ENCODE data around the gene TMEM63A. TPM values are rescaled to one million over a fixed set of nuclear protein-coding genes. Genes with fewer than 3 reads are reported as not detected.

TMEM63A gene
- total RNA-seq, 1 experiment from 2014 or later: 31.4 TPM

DNA sequence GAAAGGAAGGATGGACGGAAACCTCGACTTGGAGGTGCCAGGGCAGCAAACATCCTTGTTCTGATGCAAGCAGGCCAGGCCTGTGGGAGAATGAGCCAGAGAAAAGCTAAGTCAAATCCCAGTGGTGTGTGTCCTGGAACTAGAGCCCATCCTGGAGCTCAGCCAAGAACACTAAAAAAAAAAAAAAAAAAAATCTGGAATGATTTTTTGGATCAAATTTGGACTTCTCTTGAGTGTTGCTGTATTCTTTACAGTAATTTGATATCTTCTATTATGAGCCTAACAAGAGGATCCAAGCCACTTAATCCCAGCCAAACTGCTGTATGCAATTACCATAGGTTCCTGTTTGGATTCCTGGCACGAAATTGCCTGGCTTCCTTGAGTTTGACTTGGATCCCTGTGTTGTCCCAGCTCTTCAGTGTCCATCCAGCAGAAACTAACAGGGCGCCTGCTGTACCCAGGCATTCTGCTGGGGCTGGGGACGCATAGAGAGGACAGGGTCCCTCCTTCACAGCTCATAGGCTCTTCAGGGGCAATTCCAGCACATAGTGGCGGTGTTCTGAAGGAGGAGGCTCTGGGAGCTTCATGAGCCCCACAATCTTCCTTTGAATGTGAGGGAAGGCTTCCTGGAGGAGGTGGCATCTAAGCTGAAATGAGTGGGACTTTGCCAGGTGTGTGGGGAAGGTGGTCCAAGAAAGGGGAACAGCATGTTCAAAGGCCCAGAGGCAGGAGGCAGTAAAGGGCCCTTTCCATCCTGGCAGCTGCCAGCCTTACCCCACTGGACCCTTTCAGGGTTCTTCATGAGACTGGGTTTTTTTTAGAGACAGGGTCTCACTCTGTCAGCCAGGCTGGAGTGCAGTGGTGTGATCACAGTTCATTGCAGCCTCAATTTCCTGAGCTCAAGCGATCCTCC lies 47.5 kb downstream of the TMEM63A start:
- CTCF ChIA-PET: interaction anchor here (0.6 to 0.7 kb wide), 2 partner anchors 17 to 153 kb away, joined by 3 to 7 read pairs; no protein-coding TSS in a partner anchor
- in situ Hi-C loops (cut with HindIII; ENCODE audit: low pct_unique_long_range_greater_than_20kb, low sequenced_read_pairs): no loop called here
- Histone ChIP-seq H3K27me3 (ENCODE audit: control insufficient read depth, insufficient read depth, low read length) (no peaks in the 10 kb centered on the region), H3K27ac (ENCODE audit: low read length) (no peak overlapping the region), H3K36me3 (ENCODE audit: control insufficient read depth, insufficient read depth, low read length) (no peaks in the 10 kb centered on the region), H3K4me3 (ENCODE audit: low read depth in 2 of 2, low read length in 2 of 2) (no peak overlapping the region), H3K9me3 (ENCODE audit: control insufficient read depth, insufficient read depth, low read depth, low read length) (no peaks in the 10 kb centered on the region), H3K4me1 (ENCODE audit: control insufficient read depth, insufficient read depth, low read length) (no peaks in the 10 kb centered on the region)
- BruUV-seq (replicated peaks): no TSS peak
- intact Hi-C loops (cut with micrococcal nuclease; ENCODE audit: unreplicated experiment): no loop called here
- ATAC-seq (no peak), DNase-seq (ENCODE audit: low read depth, low spot score) (no peak)
- TF ChIP-seq TCF7L2 (IDR thresholded peaks at IDR 0.05; ENCODE audit: low read depth, low read length): no peak
- TF ChIP-seq, protein P1, sequence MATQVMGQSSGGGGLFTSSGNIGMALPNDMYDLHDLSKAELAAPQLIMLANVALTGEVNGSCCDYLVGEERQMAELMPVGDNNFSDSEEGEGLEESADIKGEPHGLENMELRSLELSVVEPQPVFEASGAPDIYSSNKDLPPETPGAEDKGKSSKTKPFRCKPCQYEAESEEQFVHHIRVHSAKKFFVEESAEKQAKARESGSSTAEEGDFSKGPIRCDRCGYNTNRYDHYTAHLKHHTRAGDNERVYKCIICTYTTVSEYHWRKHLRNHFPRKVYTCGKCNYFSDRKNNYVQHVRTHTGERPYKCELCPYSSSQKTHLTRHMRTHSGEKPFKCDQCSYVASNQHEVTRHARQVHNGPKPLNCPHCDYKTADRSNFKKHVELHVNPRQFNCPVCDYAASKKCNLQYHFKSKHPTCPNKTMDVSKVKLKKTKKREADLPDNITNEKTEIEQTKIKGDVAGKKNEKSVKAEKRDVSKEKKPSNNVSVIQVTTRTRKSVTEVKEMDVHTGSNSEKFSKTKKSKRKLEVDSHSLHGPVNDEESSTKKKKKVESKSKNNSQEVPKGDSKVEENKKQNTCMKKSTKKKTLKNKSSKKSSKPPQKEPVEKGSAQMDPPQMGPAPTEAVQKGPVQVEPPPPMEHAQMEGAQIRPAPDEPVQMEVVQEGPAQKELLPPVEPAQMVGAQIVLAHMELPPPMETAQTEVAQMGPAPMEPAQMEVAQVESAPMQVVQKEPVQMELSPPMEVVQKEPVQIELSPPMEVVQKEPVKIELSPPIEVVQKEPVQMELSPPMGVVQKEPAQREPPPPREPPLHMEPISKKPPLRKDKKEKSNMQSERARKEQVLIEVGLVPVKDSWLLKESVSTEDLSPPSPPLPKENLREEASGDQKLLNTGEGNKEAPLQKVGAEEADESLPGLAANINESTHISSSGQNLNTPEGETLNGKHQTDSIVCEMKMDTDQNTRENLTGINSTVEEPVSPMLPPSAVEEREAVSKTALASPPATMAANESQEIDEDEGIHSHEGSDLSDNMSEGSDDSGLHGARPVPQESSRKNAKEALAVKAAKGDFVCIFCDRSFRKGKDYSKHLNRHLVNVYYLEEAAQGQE (IDR thresholded peaks at IDR 0.05; ENCODE audit: insufficient read depth in 1 of 2, low read depth in 2 of 2, low read length in 1 of 2): no peak
- POLR2A ChIA-PET: no interaction called here

DNA sequence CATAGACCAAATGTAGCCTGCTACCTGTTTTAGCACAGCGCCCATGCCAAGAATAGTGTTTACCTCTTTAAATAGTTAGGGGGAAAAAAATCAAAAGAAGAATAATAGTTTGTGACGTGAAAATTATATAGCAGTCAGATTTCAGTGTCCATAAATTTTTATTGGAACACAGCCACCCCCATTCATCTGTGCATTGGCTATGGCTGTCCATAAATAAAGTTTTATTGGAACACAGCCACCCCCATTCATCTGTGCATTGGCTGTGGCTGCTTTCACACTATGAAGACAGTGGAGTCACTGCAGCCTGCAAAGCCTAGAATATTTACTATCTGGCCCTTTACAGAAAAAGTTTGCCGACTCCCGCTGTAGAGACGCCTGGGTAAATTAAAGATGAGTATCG lies 51.3 kb downstream of the TMEM63A start:
- Histone ChIP-seq H3K4me1 (ENCODE audit: control insufficient read depth, insufficient read depth, low read length) (no peaks in the 10 kb centered on the region), H3K4me3 (ENCODE audit: low read depth in 2 of 2, low read length in 2 of 2) (no peak overlapping the region), H3K27me3 (ENCODE audit: control insufficient read depth, insufficient read depth, low read length) (no peaks in the 10 kb centered on the region), H3K9me3 (ENCODE audit: control insufficient read depth, insufficient read depth, low read depth, low read length) (no peaks in the 10 kb centered on the region), H3K36me3 (ENCODE audit: control insufficient read depth, insufficient read depth, low read length) (no peaks in the 10 kb centered on the region), H3K27ac (ENCODE audit: low read length) (no peak overlapping the region)
- no peak for TF ChIP-seq SIN3A (IDR thresholded peaks at IDR 0.05; ENCODE audit: borderline replicate concordance, insufficient read depth, low read depth, low read length)
- DNase-seq (ENCODE audit: low read depth, low spot score): no peak
- intact Hi-C loops (cut with micrococcal nuclease; ENCODE audit: unreplicated experiment) (no loop called here), in situ Hi-C loops (cut with HindIII; ENCODE audit: low pct_unique_long_range_greater_than_20kb, low sequenced_read_pairs) (no loop called here)
- ChIA-PET CTCF (no interaction called here), POLR2A (no interaction called here)
- ATAC-seq: no peak
- BruUV-seq (replicated peaks): no TSS peak

DNA sequence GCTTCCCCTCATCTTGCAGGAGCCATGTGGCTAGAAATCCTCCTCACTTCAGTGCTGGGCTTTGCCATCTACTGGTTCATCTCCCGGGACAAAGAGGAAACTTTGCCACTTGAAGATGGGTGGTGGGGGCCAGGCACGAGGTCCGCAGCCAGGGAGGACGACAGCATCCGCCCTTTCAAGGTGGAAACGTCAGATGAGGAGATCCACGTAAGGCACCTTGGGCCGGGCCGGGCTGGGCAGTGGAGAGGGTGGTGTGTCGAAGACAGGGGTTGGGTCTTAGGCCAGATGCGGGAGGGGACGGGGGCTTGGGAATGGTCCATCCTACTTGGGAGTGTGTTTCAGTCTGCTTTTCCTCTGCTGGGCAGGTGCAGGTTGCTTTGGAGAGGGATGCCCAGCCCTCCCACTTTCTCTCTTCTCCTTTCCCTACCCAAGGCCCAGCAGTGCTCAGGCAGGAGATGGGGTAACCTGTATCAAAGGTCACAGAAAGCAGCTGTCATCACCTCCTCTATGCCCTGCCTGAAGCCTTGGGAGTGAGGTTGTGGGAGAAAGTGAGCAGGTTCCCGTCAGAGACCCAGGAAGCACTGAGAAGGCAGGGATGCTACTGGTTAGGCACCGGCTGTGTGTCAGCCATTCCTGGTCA lies 53.4 kb downstream of the TMEM63A start:
- Histone ChIP-seq H3K9me3 (ENCODE audit: control insufficient read depth, insufficient read depth, low read depth, low read length) (no peaks in the 10 kb centered on the region), H3K27ac (ENCODE audit: low read length) (no peak overlapping the region), H3K27me3 (ENCODE audit: control insufficient read depth, insufficient read depth, low read length) (no peaks in the 10 kb centered on the region), H3K4me3 (ENCODE audit: low read depth in 2 of 2, low read length in 2 of 2) (no peak overlapping the region), H3K36me3 (ENCODE audit: control insufficient read depth, insufficient read depth, low read length) (no peaks in the 10 kb centered on the region), H3K4me1 (ENCODE audit: control insufficient read depth, insufficient read depth, low read length) (0 out of 2 replicates have a peak, but pooled peaks cover 3% of the 10 kb centered on the region)
- intact Hi-C loops (cut with micrococcal nuclease; ENCODE audit: unreplicated experiment): no loop called here
- ChIA-PET POLR2A (no interaction called here), CTCF (no interaction called here)
- TF ChIP-seq, protein P2, sequence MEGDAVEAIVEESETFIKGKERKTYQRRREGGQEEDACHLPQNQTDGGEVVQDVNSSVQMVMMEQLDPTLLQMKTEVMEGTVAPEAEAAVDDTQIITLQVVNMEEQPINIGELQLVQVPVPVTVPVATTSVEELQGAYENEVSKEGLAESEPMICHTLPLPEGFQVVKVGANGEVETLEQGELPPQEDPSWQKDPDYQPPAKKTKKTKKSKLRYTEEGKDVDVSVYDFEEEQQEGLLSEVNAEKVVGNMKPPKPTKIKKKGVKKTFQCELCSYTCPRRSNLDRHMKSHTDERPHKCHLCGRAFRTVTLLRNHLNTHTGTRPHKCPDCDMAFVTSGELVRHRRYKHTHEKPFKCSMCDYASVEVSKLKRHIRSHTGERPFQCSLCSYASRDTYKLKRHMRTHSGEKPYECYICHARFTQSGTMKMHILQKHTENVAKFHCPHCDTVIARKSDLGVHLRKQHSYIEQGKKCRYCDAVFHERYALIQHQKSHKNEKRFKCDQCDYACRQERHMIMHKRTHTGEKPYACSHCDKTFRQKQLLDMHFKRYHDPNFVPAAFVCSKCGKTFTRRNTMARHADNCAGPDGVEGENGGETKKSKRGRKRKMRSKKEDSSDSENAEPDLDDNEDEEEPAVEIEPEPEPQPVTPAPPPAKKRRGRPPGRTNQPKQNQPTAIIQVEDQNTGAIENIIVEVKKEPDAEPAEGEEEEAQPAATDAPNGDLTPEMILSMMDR (IDR thresholded peaks at IDR 0.05): no peak
- TF ChIP-seq, protein P1 (IDR thresholded peaks at IDR 0.05; ENCODE audit: insufficient read depth in 1 of 2, low read depth in 2 of 2, low read length in 1 of 2): no peak
- TF ChIP-seq POLR2AphosphoS5 (IDR thresholded peaks at IDR 0.05; ENCODE audit: low read depth, low read length) (no peak), SIN3A (IDR thresholded peaks at IDR 0.05; ENCODE audit: borderline replicate concordance, insufficient read depth, low read depth, low read length) (no peak), TCF7L2 (IDR thresholded peaks at IDR 0.05; ENCODE audit: low read depth, low read length) (no peak)
- 0 out of 2 replicates have a peak, but pooled peaks have one; percentile 20 for ATAC-seq
- DNase-seq (ENCODE audit: low read depth, low spot score): no peak
- BruUV-seq (replicated peaks): no TSS peak
- in situ Hi-C loops (cut with HindIII; ENCODE audit: low pct_unique_long_range_greater_than_20kb, low sequenced_read_pairs): no loop called here

Measured in Panc1 (cell line).